Hepatocyte (in vitro differentiated cells): ENCODE measurements around the gene PAX5. TPM values are rescaled to one million over a fixed set of nuclear protein-coding genes. Genes with fewer than 3 reads are reported as not detected.

Source experiments
- DNase-seq: peaks from one replicate; pipeline ENCODE4 v3.0.0-alpha.2; 2016; ENCODE audit warnings: low spot score
- H2AFZ ChIP-seq: fragments of 200-600 bp; sonication (generic); 2 replicates; pipeline ENCODE4 v1.6.0; 2016; ENCODE audit warnings: antibody characterized with exemption, mild to moderate bottlenecking
- H3K27ac ChIP-seq: fragments of 200-600 bp; sonication (generic); 2 replicates; pipeline ENCODE4 v1.5.1; 2016; ENCODE audit warnings: mild to moderate bottlenecking
- H3K27me3 ChIP-seq: fragments of 200-600 bp; sonication (generic); 2 replicates; pipeline ENCODE4 v1.6.1; 2016
- H3K36me3 ChIP-seq: fragments of 200-600 bp; sonication (generic); replicated peaks from 2 replicates; pipeline ENCODE4 v1.5.1; 2016; ENCODE audit warnings: low read depth; ENCODE audit not compliant: insufficient read depth
- H3K4me1 ChIP-seq: fragments of 200-600 bp; sonication (generic); 2 replicates; pipeline ENCODE4 v1.5.1; 2016; ENCODE audit warnings: mild to moderate bottlenecking, moderate library complexity; ENCODE audit not compliant: insufficient read depth
- H3K4me2 ChIP-seq: fragments of 200-600 bp; sonication (generic); 2 replicates; pipeline ENCODE4 v1.6.0; 2016
- H3K4me3 ChIP-seq: fragments of 200-600 bp; sonication (generic); 2 replicates; pipeline ENCODE4 v1.5.1; 2016; ENCODE audit warnings: mild to moderate bottlenecking
- H3K79me2 ChIP-seq: fragments of 200-600 bp; sonication (generic); 2 replicates; pipeline ENCODE4 v1.6.0; 2017; ENCODE audit warnings: mild to moderate bottlenecking
- H3K9me2 ChIP-seq: fragments of 200-600 bp; sonication (generic); replicated peaks from 2 replicates; pipeline ENCODE4 v1.6.0; 2017; ENCODE audit warnings: mild to moderate bottlenecking; ENCODE audit not compliant: insufficient read depth
- H3K9me3 ChIP-seq: fragments of 200-600 bp; sonication (generic); 2 replicates; pipeline ENCODE4 v1.5.1; 2016; ENCODE audit warnings: low read depth, mild to moderate bottlenecking
- H4K20me1 ChIP-seq: fragments of 200-600 bp; sonication (generic); 2 replicates; pipeline ENCODE4 v1.6.0; 2016; ENCODE audit warnings: mild to moderate bottlenecking; ENCODE audit not compliant: insufficient read depth, poor library complexity, severe bottlenecking
- CTCF ChIP-seq: fragments of 200-600 bp; sonication (generic); IDR thresholded peaks from 2 replicates; pipeline ENCODE4 v1.5.1; 2016; ENCODE audit warnings: antibody characterized with exemption, mild to moderate bottlenecking; ENCODE audit not compliant: poor library complexity
- EZH2 ChIP-seq: fragments of 200-600 bp; sonication (generic); IDR thresholded peaks from 2 replicates; pipeline ENCODE4 v1.6.1; 2016; ENCODE audit warnings: antibody characterized with exemption, mild to moderate bottlenecking, borderline replicate concordance
- EZH2phosphoT487 ChIP-seq: fragments of 200-600 bp; sonication (generic); IDR thresholded peaks from one replicate; pipeline ENCODE4 v1.6.1; 2018; ENCODE audit warnings: antibody characterized with exemption, mild to moderate bottlenecking, low read depth, moderate library complexity; ENCODE audit not compliant: unreplicated experiment, severe bottlenecking
- WGBS: methylation state at CpG from one replicate; pipeline ENCODE4 v1.1.6; 2016; ENCODE audit warnings: low lambda C conversion rate; ENCODE audit errors: missing lambda C conversion rate; 5-methylcytosine and 5-hydroxymethylcytosine counted together
- polyA plus RNA-seq: library from polyadenylated mRNA; unstranded; fragments of >200 nt; fragmentation: Nextera tagmentation; extraction: Ambion mirVana; gene quantifications from 2 replicates; pipeline ENCODE4 v1.2.1, GENCODE V29; 2016
- total RNA-seq: library from RNA; depleted of rRNA; stranded (reverse); fragments of >200 nt; gene quantifications from 2 replicates; pipeline ENCODE4 v1.2.3, GENCODE V29; 2014

The PAX5 gene
- total and polyA plus RNA-seq, 2 experiments from 2014 or later = not detected

GRCh38 chr9:37010976-37011375, 23.1 kb downstream of the PAX5 start:
- 82% methylated on average over 2 of the region's 2 CpGs for WGBS
- H3K9me2 ChIP-seq = no peaks in the 10 kb centered on the region
- H3K4me2 ChIP-seq = no peak overlapping the region
- H4K20me1 ChIP-seq = no peaks in the 10 kb centered on the region
- H3K4me3 ChIP-seq = no peak overlapping the region
- no peak for DNase-seq
- H3K27ac ChIP-seq = no peak overlapping the region
- H3K36me3 ChIP-seq = no peaks in the 10 kb centered on the region
- H3K9me3 ChIP-seq = no peaks in the 10 kb centered on the region
- H3K79me2 ChIP-seq = no peaks in the 10 kb centered on the region
- TF ChIP-seq EZH2phosphoT487 = no peak
- no peak for TF ChIP-seq EZH2
- TF ChIP-seq CTCF = no peak
- H2AFZ ChIP-seq = no peak overlapping the region
- H3K27me3 ChIP-seq = peaks cover 88% of the 10 kb centered on the region
- no peaks in the 10 kb centered on the region for H3K4me1 ChIP-seq

- no peak for DNase-seq
- H3K9me2 ChIP-seq = no peaks in the 10 kb centered on the region
- no peak overlapping the region for H3K27ac ChIP-seq
- no peaks in the 10 kb centered on the region for H3K36me3 ChIP-seq
- H3K4me1 ChIP-seq = no peaks in the 10 kb centered on the region
- TF ChIP-seq EZH2phosphoT487 (no peak), CTCF (no peak), EZH2 (no peak)
- WGBS = 76% methylated on average over 7 of the region's 7 CpGs
- H3K79me2 ChIP-seq = no peaks in the 10 kb centered on the region
- peaks cover 93% of the 10 kb centered on the region for H3K27me3 ChIP-seq
- H2AFZ ChIP-seq = no peak overlapping the region
- H3K4me2 ChIP-seq = no peak overlapping the region
- H4K20me1 ChIP-seq = no peaks in the 10 kb centered on the region
- H3K4me3 ChIP-seq = no peak overlapping the region
- H3K9me3 ChIP-seq = no peaks in the 10 kb centered on the region
Measured at GRCh38 chr9:37010180-37010579, 23.9 kb downstream of the PAX5 start.

GRCh38 chr9:37007295-37007694, 26.8 kb downstream of the PAX5 start:
- Histone ChIP-seq H3K79me2 (no peaks in the 10 kb centered on the region), H3K27ac (no peak overlapping the region), H3K4me1 (no peaks in the 10 kb centered on the region), H4K20me1 (no peaks in the 10 kb centered on the region), H3K4me2 (no peak overlapping the region), H3K36me3 (no peaks in the 10 kb centered on the region), H3K4me3 (no peak overlapping the region), H3K9me2 (no peaks in the 10 kb centered on the region), H3K27me3 (peaks cover 97% of the 10 kb centered on the region), H3K9me3 (no peaks in the 10 kb centered on the region), H2AFZ (no peak overlapping the region)
- WGBS = 88% methylated on average over 13 of the region's 13 CpGs
- DNase-seq = no peak
- TF ChIP-seq EZH2 = no peak
- TF ChIP-seq EZH2phosphoT487 = no peak
- TF ChIP-seq CTCF = no peak

- Histone ChIP-seq H3K27me3 (peaks cover 100% of the 10 kb centered on the region), H3K9me3 (no peaks in the 10 kb centered on the region), H4K20me1 (no peaks in the 10 kb centered on the region), H3K9me2 (no peaks in the 10 kb centered on the region), H3K4me3 (no peak overlapping the region), H3K4me1 (no peaks in the 10 kb centered on the region), H3K4me2 (no peak overlapping the region), H2AFZ (no peak overlapping the region), H3K27ac (no peak overlapping the region), H3K79me2 (no peaks in the 10 kb centered on the region), H3K36me3 (no peaks in the 10 kb centered on the region)
- 78% methylated on average over 6 of the region's 6 CpGs for WGBS
- DNase-seq = no peak
- TF ChIP-seq EZH2phosphoT487 = no peak
- no peak for TF ChIP-seq CTCF
- no peak for TF ChIP-seq EZH2
Measured at GRCh38 chr9:37005517-37006140, 28.4 kb downstream of the PAX5 start.
